ENCODE data around the gene RILPL1. TPM values are rescaled to one million over a fixed set of nuclear protein-coding genes. Genes with fewer than 3 reads are reported as not detected.

The RILPL1 gene
- total and polyA plus RNA-seq, 9 of the 15 experiments (the other 6 are each of a cell fraction or from before 2014, with no cell fraction given), result 0.25 to 10.6 (median 8.6) TPM

GRCh38 chr12:123528858-123529257 is 4.7 kb downstream of the RILPL1 start (continued):
- no peak for TF ChIP-seq TSHZ1 (CRISPR knock-in tag; IDR thresholded peaks at IDR 0.05)

- FAIRE-seq (no peak), ATAC-seq (no peak), DNase-seq (ENCODE audit: extremely low read depth in 1 of 4, low spot score in 3 of 4) (peak in 1 of 4 experiments; percentile 7)
- 78% methylated on average over 7 of the region's 7 CpGs for WGBS (ENCODE audit: insufficient coverage, low coverage, missing lambda C conversion rate)
- no peak overlapping the region for H3K27ac ChIP-seq (ENCODE audit: extremely low read depth, low read depth, low read length)
- no peaks in the 10 kb centered on the region for H4K20me1 ChIP-seq (replicated peaks; ENCODE audit: control insufficient read depth, insufficient read depth, low read length)
- intact Hi-C loops (cut with micrococcal nuclease), result no loop called here
- peaks cover 46% of the 10 kb centered on the region; the same call in 2 of the 3 replicates for H3K36me3 ChIP-seq (ENCODE audit: control insufficient read depth, insufficient read depth, low read length)
- H2AFZ ChIP-seq (ENCODE audit: low read depth, low read length), result no peak overlapping the region
- no peaks in the 10 kb centered on the region; a peak in 1 of 5 replicates for H3K27me3 ChIP-seq (ENCODE audit: control insufficient read depth in 2 of 2, insufficient read depth in 2 of 2, low read length in 2 of 2)
- CTCF ChIA-PET (ENCODE audit: low intra/inter-chr PET ratio), result no interaction called here
- POLR2A ChIA-PET, result interaction anchor here (1.1 kb wide), 1 partner anchor 16 kb away, joined by 4 read pairs; no protein-coding TSS in a partner anchor
- no peaks in the 10 kb centered on the region for H3K9me3 ChIP-seq (replicated peaks; ENCODE audit: control insufficient read depth, insufficient read depth, low read depth, low read length)
- H3K9ac ChIP-seq (ENCODE audit: insufficient read depth in 1 of 2, low read depth in 2 of 2, low read length in 2 of 2), result no peak overlapping the region
- H3K4me3 ChIP-seq, result no peak overlapping the region
- H3K4me1 ChIP-seq (replicated peaks in 1 of 2; ENCODE audit: control insufficient read depth in 2 of 2, insufficient read depth in 2 of 2, low read length in 2 of 2), result peaks cover 0 to 1% of the 10 kb centered on the region in 2 experiments; a peak in 1 of 5 replicates
- no peak overlapping the region for H3K4me2 ChIP-seq (ENCODE audit: insufficient read depth, low read length)
- peaks cover 11% of the 10 kb centered on the region for H3K79me2 ChIP-seq (ENCODE audit: control insufficient read depth, insufficient read depth, low read length)
- BruUV-seq (replicated peaks), result no TSS peak
- H3K9me1 ChIP-seq (ENCODE audit: control insufficient read depth, insufficient read depth, low read length), result no peaks in the 10 kb centered on the region
- in situ Hi-C loops (cut with MboI), result no loop called here
- no peak for TF ChIP-seq TFAP4 (CRISPR knock-in tag; IDR thresholded peaks at IDR 0.05; ENCODE audit: borderline replicate concordance)
- TF ChIP-seq ZBTB40 (IDR thresholded peaks at IDR 0.05), result no peak
- no peak for TF ChIP-seq ZBTB40 (CRISPR knock-in tag; IDR thresholded peaks at IDR 0.05)
- TF ChIP-seq ZNF830 (CRISPR knock-in tag; IDR thresholded peaks at IDR 0.05), result no peak
- TF ChIP-seq HMG20A (CRISPR knock-in tag; conservative IDR thresholded peaks at IDR 0.05), result no peak
Observed at GRCh38 chr12:123526542-123527080, 6.9 kb downstream of the RILPL1 start.

Measured in K562 (cell line).